Measurements from ENCODE around the gene CEPT1.

Gene CEPT1

DNA sequence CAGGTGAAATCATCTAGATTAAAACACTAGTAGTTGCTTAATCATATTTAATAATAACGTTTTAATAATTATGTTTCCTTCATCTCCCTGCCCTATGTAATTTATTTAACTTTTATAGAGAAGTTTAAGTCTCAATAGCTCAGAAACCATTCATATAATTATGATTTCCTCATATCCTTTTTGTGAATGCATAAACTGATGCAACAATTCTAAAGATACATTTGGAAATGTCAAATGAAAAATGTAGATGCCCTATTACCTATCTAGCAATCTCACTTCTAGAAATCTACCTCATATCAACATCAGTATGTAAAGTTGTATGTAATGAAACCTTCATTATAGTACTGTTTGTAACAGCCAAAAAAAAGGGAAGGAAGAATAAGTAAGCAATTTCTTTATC, 10.6 kb upstream of the CEPT1 start:
- TF ChIP-seq EZH2 (IDR thresholded peaks at IDR 0.05; ENCODE audit: borderline replicate concordance, low read depth, low read length, severe bottlenecking) = no peak
- TF ChIP-seq, protein P1, sequence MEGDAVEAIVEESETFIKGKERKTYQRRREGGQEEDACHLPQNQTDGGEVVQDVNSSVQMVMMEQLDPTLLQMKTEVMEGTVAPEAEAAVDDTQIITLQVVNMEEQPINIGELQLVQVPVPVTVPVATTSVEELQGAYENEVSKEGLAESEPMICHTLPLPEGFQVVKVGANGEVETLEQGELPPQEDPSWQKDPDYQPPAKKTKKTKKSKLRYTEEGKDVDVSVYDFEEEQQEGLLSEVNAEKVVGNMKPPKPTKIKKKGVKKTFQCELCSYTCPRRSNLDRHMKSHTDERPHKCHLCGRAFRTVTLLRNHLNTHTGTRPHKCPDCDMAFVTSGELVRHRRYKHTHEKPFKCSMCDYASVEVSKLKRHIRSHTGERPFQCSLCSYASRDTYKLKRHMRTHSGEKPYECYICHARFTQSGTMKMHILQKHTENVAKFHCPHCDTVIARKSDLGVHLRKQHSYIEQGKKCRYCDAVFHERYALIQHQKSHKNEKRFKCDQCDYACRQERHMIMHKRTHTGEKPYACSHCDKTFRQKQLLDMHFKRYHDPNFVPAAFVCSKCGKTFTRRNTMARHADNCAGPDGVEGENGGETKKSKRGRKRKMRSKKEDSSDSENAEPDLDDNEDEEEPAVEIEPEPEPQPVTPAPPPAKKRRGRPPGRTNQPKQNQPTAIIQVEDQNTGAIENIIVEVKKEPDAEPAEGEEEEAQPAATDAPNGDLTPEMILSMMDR (IDR thresholded peaks at IDR 0.05; ENCODE audit: borderline replicate concordance, extremely low read depth, low read length, poor library complexity, severe bottlenecking) = no peak
- Histone ChIP-seq H3K9ac (ENCODE audit: low read depth, low read length) (no peak overlapping the region), H4K20me1 (ENCODE audit: insufficient read depth, low read length) (no peaks in the 10 kb centered on the region), H3K27ac (ENCODE audit: low read length) (no peak overlapping the region), H3K79me2 (ENCODE audit: insufficient read depth, low read length) (no peaks in the 10 kb centered on the region), H2AFZ (ENCODE audit: low read depth, low read length) (no peak overlapping the region), H3K4me3 (ENCODE audit: low read depth in 1 of 2, low read length in 2 of 2) (no peak overlapping the region), H3K9me3 (ENCODE audit: insufficient read depth, low read length, severe bottlenecking) (no peaks in the 10 kb centered on the region), H3K4me2 (ENCODE audit: insufficient read depth, low read length) (no peak overlapping the region), H3K36me3 (ENCODE audit: insufficient read depth, low read length) (peaks cover 72% of the 10 kb centered on the region), H3K27me3 (ENCODE audit: insufficient read depth, low read length, poor library complexity) (no peaks in the 10 kb centered on the region), H3K4me1 (ENCODE audit: insufficient read depth, low read length) (no peaks in the 10 kb centered on the region)
- ATAC-seq (ENCODE audit: insufficient read depth, low read depth) (no peak), DNase-seq (no peak)

DNA sequence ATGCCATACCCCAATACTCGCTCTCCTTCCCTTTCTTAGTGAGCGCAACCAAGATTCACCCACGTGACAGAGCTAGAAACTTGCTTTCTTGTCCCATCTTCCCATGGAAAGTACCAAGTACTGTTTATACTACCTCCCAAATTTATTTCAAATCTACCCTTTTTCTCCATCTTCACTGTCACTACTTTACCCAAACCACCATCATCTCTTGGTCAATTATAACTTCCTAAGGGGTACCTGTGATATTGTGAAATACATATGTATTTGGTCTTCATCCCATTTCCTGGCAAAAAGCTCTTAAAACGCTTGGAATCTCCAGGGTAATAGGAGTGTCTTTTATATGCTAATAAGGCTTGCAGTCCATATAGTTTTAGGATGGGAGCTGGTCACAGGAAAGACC, 8.3 kb upstream of the CEPT1 start:
- TF ChIP-seq EZH2 (IDR thresholded peaks at IDR 0.05; ENCODE audit: borderline replicate concordance, low read depth, low read length, severe bottlenecking) = no peak
- TF ChIP-seq, protein P1 (IDR thresholded peaks at IDR 0.05; ENCODE audit: borderline replicate concordance, extremely low read depth, low read length, poor library complexity, severe bottlenecking) = no peak
- H3K4me3 ChIP-seq (ENCODE audit: low read depth in 1 of 2, low read length in 2 of 2) = no peak overlapping the region
- DNase-seq (no peak), ATAC-seq (ENCODE audit: insufficient read depth, low read depth) (no peak)
- peaks cover 66% of the 10 kb centered on the region for H3K36me3 ChIP-seq (ENCODE audit: insufficient read depth, low read length)
- no peak overlapping the region for H3K27ac ChIP-seq (ENCODE audit: low read length)
- H3K9ac ChIP-seq (ENCODE audit: low read depth, low read length) = no peak overlapping the region
- no peaks in the 10 kb centered on the region for H4K20me1 ChIP-seq (ENCODE audit: insufficient read depth, low read length)
- no peak overlapping the region for H2AFZ ChIP-seq (ENCODE audit: low read depth, low read length)
- H3K4me1 ChIP-seq (ENCODE audit: insufficient read depth, low read length) = no peaks in the 10 kb centered on the region
- H3K27me3 ChIP-seq (ENCODE audit: insufficient read depth, low read length, poor library complexity) = no peaks in the 10 kb centered on the region
- no peaks in the 10 kb centered on the region for H3K79me2 ChIP-seq (ENCODE audit: insufficient read depth, low read length)
- H3K4me2 ChIP-seq (ENCODE audit: insufficient read depth, low read length) = no peak overlapping the region
- no peaks in the 10 kb centered on the region for H3K9me3 ChIP-seq (ENCODE audit: insufficient read depth, low read length, severe bottlenecking)

DNA sequence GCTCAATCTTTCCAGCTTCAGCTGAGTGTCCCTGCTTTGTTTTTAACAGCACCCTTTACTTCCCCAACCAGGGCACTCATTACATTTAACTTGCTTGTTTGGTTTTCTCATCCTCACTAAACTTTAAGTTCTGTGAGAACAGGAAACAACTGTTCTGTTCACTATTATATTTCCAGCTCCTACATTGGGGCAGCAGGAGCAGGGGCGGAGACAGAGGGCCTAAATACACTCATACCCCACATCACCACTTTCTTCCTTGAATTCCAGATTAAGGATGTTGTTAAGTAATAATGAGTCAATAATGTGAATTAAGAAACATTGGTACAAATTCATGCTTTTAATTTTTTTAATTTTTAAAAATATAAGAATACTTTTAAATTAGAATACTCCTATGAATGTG, 6.2 kb upstream of the CEPT1 start:
- no peak overlapping the region for H2AFZ ChIP-seq (ENCODE audit: low read depth, low read length)
- no peaks in the 10 kb centered on the region for H4K20me1 ChIP-seq (ENCODE audit: insufficient read depth, low read length)
- no peak overlapping the region for H3K4me3 ChIP-seq (ENCODE audit: low read depth in 1 of 2, low read length in 2 of 2)
- no peak overlapping the region for H3K4me2 ChIP-seq (ENCODE audit: insufficient read depth, low read length)
- peaks cover 14% of the 10 kb centered on the region for H3K4me1 ChIP-seq (ENCODE audit: insufficient read depth, low read length)
- H3K27ac ChIP-seq (ENCODE audit: low read length) = no peak overlapping the region
- H3K9ac ChIP-seq (ENCODE audit: low read depth, low read length) = no peak overlapping the region
- H3K79me2 ChIP-seq (ENCODE audit: insufficient read depth, low read length) = peaks cover 18% of the 10 kb centered on the region
- H3K9me3 ChIP-seq (ENCODE audit: insufficient read depth, low read length, severe bottlenecking) = no peaks in the 10 kb centered on the region
- peaks cover 60% of the 10 kb centered on the region for H3K36me3 ChIP-seq (ENCODE audit: insufficient read depth, low read length)
- TF ChIP-seq, protein P1 (IDR thresholded peaks at IDR 0.05; ENCODE audit: borderline replicate concordance, extremely low read depth, low read length, poor library complexity, severe bottlenecking) = no peak
- no peak for TF ChIP-seq EZH2 (IDR thresholded peaks at IDR 0.05; ENCODE audit: borderline replicate concordance, low read depth, low read length, severe bottlenecking)
- no peak for ATAC-seq (ENCODE audit: insufficient read depth, low read depth)
- no peak for DNase-seq
- H3K27me3 ChIP-seq (ENCODE audit: insufficient read depth, low read length, poor library complexity) = no peaks in the 10 kb centered on the region
